ENCODE data around the gene CYBC1. TPM values are rescaled to one million over a fixed set of nuclear protein-coding genes. Genes with fewer than 3 reads are reported as not detected.

The CYBC1 gene
- total and polyA plus RNA-seq, 9 of the 15 experiments (the other 6 are each of a cell fraction or from before 2014, with no cell fraction given): 1.3 to 71.8 (median 49.9) TPM

DNA sequence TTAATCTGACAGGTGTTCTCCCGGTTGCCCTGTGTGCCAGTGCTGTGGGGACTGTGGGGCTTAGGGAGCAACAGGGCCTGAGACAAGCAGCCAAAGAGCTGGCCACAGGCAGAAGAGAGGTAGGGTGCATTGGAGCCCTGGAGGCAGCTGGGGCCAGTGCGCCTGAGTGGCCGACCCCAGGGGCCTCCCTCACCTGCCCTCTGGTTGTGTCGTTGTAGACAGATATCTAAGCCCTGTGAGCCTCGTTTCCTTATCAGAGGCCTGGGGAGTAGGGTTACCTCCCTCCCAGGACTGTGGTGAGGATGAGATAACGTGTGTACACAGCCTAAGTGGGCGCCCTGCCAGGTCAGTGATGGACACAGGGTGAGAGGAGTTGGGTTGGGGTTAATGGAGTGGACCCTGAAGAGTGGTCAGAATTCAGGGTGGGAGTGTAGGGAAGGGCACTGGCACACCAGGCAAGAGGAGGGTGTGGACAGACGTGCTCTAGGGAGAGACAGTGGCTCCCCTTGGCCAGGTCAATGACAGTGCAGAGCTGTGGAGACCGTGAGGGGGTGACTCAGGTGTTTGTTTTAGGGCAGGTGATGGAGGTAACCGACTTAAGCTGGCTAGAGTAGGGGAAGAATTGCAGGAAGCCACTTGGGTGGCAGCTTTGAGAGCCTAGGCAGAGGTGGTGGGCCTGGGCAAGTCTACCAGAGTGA, 11.4 kb upstream of the CYBC1 start (continued):
- TF ChIP-seq, protein P1, sequence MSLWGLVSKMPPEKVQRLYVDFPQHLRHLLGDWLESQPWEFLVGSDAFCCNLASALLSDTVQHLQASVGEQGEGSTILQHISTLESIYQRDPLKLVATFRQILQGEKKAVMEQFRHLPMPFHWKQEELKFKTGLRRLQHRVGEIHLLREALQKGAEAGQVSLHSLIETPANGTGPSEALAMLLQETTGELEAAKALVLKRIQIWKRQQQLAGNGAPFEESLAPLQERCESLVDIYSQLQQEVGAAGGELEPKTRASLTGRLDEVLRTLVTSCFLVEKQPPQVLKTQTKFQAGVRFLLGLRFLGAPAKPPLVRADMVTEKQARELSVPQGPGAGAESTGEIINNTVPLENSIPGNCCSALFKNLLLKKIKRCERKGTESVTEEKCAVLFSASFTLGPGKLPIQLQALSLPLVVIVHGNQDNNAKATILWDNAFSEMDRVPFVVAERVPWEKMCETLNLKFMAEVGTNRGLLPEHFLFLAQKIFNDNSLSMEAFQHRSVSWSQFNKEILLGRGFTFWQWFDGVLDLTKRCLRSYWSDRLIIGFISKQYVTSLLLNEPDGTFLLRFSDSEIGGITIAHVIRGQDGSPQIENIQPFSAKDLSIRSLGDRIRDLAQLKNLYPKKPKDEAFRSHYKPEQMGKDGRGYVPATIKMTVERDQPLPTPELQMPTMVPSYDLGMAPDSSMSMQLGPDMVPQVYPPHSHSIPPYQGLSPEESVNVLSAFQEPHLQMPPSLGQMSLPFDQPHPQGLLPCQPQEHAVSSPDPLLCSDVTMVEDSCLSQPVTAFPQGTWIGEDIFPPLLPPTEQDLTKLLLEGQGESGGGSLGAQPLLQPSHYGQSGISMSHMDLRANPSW (CRISPR knock-in tag; IDR thresholded peaks at IDR 0.05): no peak
- TF ChIP-seq, protein P2, sequence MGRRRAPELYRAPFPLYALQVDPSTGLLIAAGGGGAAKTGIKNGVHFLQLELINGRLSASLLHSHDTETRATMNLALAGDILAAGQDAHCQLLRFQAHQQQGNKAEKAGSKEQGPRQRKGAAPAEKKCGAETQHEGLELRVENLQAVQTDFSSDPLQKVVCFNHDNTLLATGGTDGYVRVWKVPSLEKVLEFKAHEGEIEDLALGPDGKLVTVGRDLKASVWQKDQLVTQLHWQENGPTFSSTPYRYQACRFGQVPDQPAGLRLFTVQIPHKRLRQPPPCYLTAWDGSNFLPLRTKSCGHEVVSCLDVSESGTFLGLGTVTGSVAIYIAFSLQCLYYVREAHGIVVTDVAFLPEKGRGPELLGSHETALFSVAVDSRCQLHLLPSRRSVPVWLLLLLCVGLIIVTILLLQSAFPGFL (CRISPR knock-in tag; IDR thresholded peaks at IDR 0.05): no peak
- TF ChIP-seq ADNP (tag; IDR thresholded peaks at IDR 0.05) (no peak), CBX3 (IDR thresholded peaks at IDR 0.05; ENCODE audit: borderline replicate concordance in 1 of 2, low read length in 2 of 2) (peak in 1 of 2 experiments; percentile 76; a peak in 2 of 3 replicates), ZNF12 (CRISPR knock-in tag; IDR thresholded peaks at IDR 0.05) (no peak; the same call in 1 of the 2 replicates), PML (IDR thresholded peaks at IDR 0.05; ENCODE audit: low read length) (peak; percentile 96)
- TF ChIP-seq, protein P3, sequence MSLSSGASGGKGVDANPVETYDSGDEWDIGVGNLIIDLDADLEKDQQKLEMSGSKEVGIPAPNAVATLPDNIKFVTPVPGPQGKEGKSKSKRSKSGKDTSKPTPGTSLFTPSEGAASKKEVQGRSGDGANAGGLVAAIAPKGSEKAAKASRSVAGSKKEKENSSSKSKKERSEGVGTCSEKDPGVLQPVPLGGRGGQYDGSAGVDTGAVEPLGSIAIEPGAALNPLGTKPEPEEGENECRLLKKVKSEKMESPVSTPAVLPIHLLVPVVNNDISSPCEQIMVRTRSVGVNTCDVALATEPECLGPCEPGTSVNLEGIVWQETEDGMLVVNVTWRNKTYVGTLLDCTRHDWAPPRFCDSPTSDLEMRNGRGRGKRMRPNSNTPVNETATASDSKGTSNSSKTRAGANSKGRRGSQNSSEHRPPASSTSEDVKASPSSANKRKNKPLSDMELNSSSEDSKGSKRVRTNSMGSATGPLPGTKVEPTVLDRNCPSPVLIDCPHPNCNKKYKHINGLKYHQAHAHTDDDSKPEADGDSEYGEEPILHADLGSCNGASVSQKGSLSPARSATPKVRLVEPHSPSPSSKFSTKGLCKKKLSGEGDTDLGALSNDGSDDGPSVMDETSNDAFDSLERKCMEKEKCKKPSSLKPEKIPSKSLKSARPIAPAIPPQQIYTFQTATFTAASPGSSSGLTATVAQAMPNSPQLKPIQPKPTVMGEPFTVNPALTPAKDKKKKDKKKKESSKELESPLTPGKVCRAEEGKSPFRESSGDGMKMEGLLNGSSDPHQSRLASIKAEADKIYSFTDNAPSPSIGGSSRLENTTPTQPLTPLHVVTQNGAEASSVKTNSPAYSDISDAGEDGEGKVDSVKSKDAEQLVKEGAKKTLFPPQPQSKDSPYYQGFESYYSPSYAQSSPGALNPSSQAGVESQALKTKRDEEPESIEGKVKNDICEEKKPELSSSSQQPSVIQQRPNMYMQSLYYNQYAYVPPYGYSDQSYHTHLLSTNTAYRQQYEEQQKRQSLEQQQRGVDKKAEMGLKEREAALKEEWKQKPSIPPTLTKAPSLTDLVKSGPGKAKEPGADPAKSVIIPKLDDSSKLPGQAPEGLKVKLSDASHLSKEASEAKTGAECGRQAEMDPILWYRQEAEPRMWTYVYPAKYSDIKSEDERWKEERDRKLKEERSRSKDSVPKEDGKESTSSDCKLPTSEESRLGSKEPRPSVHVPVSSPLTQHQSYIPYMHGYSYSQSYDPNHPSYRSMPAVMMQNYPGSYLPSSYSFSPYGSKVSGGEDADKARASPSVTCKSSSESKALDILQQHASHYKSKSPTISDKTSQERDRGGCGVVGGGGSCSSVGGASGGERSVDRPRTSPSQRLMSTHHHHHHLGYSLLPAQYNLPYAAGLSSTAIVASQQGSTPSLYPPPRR (CRISPR knock-in tag; IDR thresholded peaks at IDR 0.05; ENCODE audit: borderline replicate concordance): 0 out of 2 replicates have a peak, but pooled peaks have one; percentile 65
- TF ChIP-seq, protein P4, sequence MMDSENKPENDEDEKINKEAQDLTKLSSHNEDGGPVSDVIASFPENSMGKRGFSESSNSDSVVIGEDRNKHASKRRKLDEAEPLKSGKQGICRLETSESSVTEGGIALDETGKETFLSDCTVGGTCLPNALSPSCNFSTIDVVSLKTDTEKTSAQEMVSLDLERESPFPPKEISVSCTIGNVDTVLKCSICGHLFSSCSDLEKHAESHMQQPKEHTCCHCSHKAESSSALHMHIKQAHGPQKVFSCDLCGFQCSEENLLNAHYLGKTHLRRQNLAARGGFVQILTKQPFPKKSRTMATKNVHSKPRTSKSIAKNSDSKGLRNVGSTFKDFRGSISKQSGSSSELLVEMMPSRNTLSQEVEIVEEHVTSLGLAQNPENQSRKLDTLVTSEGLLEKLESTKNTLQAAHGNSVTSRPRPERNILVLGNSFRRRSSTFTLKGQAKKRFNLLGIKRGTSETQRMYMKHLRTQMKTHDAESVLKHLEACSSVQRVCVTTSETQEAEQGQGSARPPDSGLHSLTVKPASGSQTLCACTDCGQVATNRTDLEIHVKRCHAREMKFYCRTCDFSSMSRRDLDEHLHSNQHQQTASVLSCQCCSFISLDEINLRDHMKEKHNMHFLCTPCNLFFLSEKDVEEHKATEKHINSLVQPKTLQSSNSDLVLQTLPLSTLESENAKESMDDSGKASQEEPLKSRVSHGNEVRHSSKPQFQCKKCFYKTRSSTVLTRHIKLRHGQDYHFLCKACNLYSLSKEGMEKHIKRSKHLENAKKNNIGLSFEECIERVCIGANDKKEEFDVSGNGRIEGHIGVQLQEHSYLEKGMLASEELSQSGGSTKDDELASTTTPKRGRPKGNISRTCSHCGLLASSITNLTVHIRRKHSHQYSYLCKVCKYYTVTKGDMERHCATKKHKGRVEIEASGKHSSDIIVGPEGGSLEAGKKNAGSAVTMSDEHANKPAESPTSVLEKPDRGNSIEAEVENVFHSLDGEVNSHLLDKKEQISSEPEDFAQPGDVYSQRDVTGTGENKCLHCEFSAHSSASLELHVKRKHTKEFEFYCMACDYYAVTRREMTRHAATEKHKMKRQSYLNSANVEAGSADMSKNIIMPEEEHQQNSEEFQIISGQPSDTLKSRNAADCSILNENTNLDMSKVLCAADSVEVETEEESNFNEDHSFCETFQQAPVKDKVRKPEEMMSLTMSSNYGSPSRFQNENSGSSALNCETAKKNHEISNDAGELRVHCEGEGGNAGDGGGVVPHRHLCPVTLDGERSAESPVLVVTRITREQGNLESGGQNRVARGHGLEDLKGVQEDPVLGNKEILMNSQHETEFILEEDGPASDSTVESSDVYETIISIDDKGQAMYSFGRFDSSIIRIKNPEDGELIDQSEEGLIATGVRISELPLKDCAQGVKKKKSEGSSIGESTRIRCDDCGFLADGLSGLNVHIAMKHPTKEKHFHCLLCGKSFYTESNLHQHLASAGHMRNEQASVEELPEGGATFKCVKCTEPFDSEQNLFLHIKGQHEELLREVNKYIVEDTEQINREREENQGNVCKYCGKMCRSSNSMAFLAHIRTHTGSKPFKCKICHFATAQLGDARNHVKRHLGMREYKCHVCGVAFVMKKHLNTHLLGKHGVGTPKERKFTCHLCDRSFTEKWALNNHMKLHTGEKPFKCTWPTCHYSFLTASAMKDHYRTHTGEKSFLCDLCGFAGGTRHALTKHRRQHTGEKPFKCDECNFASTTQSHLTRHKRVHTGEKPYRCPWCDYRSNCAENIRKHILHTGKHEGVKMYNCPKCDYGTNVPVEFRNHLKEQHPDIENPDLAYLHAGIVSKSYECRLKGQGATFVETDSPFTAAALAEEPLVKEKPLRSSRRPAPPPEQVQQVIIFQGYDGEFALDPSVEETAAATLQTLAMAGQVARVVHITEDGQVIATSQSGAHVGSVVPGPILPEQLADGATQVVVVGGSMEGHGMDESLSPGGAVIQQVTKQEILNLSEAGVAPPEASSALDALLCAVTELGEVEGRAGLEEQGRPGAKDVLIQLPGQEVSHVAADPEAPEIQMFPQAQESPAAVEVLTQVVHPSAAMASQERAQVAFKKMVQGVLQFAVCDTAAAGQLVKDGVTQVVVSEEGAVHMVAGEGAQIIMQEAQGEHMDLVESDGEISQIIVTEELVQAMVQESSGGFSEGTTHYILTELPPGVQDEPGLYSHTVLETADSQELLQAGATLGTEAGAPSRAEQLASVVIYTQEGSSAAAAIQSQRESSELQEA (IDR thresholded peaks at IDR 0.05; ENCODE audit: low read depth): no peak

Measured in K562 (cell line).